ENCODE measurements around the gene ADM.
"Not testable (repeated sequence)": the region's sequence is repeated elsewhere in the genome, so short reads cannot be mapped to it uniquely, and the experiment has no call there.

The ADM gene, protein sequence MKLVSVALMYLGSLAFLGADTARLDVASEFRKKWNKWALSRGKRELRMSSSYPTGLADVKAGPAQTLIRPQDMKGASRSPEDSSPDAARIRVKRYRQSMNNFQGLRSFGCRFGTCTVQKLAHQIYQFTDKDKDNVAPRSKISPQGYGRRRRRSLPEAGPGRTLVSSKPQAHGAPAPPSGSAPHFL

GRCh38 chr11:10304495-10305261, at the start of gene ADM:
TSS of gene ADM (plus strand) at chr11:10305073. CDS start at chr11:10305701, 628 bp downstream.
- in situ Hi-C loops (cut with HindIII; ENCODE audit: low sequenced_read_pairs) = loop anchor here (5.0 to 10.0 kb wide), 2 partner anchors 82 to 550 kb away; no protein-coding TSS in a partner anchor

- in situ Hi-C loops (cut with HindIII; ENCODE audit: low sequenced_read_pairs) = no loop called here
These were observed 49.3 kb upstream of the ADM start for GRCh38 chr11:10255388-10256125.

DNA sequence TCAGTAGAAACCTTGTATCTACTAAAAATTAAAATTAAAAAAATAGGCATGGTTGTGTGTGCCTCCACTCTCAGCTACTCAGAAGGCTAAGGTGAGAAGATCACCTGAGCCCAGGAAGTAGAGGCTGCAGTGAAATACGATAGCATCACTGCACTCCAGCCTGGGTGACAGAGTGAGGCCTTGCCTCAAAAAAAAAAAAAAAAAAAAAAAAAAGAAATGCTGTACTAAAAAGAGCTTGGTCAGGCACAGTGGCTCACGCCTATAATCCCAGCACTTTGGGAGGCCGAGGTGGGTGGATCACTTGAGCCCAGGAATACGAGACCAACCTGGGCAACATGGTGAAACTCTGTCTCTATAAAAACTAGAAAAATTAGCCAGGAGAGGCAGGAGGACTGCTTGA, 47.4 kb upstream of the ADM start:
- in situ Hi-C loops (cut with HindIII; ENCODE audit: low sequenced_read_pairs) = no loop called here

- in situ Hi-C loops (cut with HindIII; ENCODE audit: low sequenced_read_pairs) = no loop called here
These were observed 43.1 kb upstream of the ADM start for GRCh38 chr11:10261821-10262220.

- in situ Hi-C loops (cut with HindIII; ENCODE audit: low sequenced_read_pairs) = no loop called here
These were observed 40.9 kb upstream of the ADM start for GRCh38 chr11:10263929-10264328.

- in situ Hi-C loops (cut with HindIII; ENCODE audit: low sequenced_read_pairs) = not testable (repeated sequence)
These were observed 40.2 kb upstream of the ADM start for GRCh38 chr11:10264716-10265115.

GRCh38 chr11:10265936-10266335, 38.9 kb upstream of the ADM start:
- in situ Hi-C loops (cut with HindIII; ENCODE audit: low sequenced_read_pairs) = no loop called here

DNA sequence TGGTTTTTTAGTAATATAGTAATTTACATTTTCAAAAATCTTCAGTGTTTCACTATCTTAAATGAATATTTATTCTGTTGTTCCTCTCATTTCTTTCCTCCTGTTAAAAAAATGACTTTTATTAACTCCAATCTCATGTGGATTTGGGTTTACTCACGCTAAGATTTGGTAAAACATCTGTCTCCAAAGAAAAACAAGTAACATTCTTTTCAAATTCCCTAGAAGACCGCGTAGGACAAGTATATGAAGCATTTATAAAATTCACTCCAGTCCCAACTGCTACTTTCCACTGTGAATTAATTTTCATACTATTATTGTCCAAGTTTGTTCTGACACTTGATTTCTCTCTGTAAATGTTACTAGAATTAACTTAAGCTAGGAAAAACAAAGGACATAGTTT, 37.1 kb upstream of the ADM start:
- in situ Hi-C loops (cut with HindIII; ENCODE audit: low sequenced_read_pairs) = no loop called here

DNA sequence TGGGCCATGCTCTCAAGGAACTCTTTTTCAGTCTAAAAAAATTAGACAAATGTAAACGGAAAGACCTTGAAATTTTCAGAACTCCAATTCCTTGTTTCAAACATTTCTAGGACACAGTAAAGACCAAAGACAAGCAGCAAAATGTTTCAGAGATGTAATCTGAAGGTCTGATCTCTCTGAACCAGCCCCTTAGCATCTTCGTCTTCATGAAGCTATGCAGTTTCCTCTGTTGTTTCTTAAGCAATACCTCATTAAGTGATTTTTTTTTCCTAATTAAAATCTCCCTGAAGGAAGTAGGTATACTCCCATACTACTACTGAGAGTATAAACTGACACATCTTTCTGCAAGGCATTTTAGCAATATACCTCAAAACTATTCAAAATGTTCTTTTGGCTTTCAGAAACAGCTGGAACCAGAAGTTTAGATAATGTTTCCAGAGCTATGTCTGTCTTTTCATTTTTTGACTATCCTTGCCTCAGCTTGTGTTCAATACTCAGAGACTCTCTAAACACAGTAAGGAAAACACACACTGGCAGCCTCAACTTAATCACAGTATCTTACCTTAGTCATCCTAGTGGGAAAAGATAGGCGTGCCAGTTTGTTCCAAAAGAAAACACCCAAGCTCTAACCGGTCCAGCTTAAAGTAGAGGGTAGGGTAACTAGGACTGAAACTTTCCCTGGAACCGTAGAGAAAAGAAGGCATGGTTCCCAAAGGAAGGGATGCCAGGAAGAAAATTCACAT, 36.0 kb upstream of the ADM start:
- in situ Hi-C loops (cut with HindIII; ENCODE audit: low sequenced_read_pairs) = no loop called here

GRCh38 chr11:10272132-10272531, 32.7 kb upstream of the ADM start:
- in situ Hi-C loops (cut with HindIII; ENCODE audit: low sequenced_read_pairs) = no loop called here

- in situ Hi-C loops (cut with HindIII; ENCODE audit: low sequenced_read_pairs) = no loop called here
These were observed 31.1 kb upstream of the ADM start for GRCh38 chr11:10273738-10274137.

- in situ Hi-C loops (cut with HindIII; ENCODE audit: low sequenced_read_pairs) = no loop called here
These were observed 30.1 kb upstream of the ADM start for GRCh38 chr11:10274726-10275125.

DNA sequence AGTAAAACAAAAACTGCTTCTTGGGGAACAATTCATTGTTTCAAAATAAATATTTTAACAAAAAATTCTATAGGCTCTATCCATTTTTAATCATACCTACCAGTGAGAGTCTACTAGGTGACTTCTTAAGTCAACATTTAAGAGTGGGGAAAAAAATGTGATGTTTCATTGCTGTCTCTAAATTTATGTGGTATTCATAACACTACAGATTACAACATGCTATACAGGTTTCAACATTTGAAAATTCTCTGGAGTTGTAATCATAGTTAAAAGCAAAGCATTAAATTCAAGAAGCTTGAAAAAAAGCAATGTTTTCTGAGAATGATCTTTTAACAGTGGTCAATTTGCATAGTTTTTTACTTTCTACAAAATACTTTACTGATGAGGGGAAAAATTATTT, 29.2 kb upstream of the ADM start:
- in situ Hi-C loops (cut with HindIII; ENCODE audit: low sequenced_read_pairs) = no loop called here

DNA sequence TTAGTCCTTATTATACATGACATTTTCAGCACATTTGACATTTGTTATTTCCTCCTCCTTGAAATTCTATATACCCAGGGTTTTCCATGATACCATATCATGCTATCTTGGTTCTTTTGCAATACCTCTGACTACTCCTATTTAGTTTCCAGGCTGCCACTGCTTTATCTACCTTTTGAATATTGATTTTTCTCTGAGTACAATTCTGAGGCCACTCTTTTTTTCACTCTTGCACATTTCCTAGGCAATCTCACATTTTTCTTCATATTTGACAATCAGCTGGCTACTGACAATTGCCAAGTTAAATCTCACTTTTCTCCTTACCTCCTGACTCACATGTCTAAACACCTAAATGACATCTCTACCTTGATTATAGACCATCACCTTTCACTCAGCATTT, 22.8 kb upstream of the ADM start:
- in situ Hi-C loops (cut with HindIII; ENCODE audit: low sequenced_read_pairs) = no loop called here

DNA sequence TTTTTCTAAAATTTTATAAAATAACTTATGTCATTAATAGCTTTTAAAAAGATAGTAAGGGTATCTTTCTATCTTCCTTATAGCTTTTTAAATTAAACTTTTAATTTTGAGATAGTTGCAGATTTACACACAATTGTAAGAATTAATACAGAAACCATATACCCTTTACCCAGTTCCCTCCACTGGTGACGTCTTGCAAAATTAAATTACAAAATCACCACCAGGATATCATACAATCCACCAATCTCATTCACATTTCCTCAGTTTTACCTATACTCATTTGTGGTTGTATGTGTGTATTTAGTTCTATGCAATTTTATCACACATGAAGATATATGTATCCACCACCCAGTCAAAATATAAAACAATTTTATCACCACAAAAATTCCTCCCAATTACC, 20.9 kb upstream of the ADM start:
- in situ Hi-C loops (cut with HindIII; ENCODE audit: low sequenced_read_pairs) = no loop called here

DNA sequence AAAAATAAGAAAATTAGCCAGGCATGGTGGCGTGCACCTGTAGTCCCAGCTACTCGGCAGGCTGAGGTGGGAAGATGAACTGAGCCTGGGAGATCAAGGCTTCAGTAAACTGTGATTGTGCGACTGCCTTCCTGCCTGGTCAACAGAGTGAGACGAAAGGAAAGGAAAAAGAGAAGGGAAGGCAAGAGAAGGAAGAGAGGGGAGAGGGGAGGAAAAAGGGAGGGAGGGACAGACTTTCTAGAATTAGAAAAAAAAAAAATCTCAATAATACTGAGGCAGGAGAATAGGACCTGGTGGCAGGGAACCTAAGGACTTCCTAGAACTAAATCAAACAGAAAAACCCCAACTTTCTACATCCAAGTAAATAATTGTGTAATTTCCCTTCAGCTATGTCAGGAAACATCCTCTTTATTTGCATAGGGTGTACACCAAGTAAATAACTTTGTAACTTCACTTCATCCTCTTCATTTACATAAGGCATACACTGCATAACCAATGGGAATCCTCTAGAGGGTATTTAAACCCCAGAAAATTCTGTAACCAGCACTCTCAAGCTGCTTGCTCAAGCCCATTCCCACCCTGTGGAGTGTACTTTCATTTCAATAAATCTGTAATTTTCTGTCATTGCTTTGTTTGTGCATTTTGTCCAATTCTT, 19.6 kb upstream of the ADM start:
- in situ Hi-C loops (cut with HindIII; ENCODE audit: low sequenced_read_pairs) = no loop called here

GRCh38 chr11:10287140-10287539, 17.7 kb upstream of the ADM start:
- in situ Hi-C loops (cut with HindIII; ENCODE audit: low sequenced_read_pairs) = no loop called here

DNA sequence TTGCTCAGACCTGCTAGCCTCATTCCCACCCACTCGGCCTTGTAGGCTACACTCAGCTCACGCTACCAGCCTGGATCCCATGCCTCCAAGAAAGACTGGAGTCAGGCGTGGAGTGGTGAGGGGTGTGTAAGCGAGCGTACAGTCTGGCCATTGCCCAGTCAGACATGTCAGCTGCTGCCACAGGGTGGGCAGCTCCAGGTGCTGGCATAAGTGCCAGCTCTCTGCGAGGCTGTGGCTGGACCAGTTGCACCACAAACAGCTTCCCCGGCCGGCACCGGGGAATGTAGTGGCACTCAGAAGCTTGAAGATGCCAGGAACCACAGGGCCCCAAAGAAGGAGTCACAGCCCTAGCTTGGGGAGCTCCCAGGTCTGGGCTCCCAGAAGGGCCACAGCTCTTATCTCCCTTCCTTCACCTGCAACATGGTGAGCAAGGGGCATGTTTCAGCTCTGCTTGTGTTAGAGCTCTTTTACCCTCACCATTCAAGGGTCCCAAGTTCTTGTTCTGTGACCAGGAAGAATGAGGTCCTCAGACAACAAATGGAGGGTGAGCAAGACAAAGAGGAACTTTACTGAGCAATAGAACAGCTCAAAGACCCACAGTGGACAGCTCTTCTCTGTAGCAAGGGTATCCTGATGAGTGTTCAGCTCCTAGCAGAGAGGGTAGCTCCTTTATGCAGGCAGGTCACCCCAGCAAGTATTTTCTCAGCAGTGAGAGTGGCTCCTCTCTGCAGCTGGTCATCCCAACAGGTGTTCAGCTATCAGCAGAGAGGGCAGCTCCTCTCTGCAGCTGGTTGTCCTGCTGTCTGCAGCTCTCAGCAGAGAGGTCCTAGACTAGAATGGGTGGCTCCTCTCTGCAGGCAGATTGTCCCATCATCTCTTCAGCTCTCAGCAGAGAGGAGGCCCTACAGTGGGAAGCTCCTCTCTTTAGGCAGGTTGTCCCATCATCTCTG, 16.8 kb upstream of the ADM start:
- in situ Hi-C loops (cut with HindIII; ENCODE audit: low sequenced_read_pairs) = no loop called here

DNA sequence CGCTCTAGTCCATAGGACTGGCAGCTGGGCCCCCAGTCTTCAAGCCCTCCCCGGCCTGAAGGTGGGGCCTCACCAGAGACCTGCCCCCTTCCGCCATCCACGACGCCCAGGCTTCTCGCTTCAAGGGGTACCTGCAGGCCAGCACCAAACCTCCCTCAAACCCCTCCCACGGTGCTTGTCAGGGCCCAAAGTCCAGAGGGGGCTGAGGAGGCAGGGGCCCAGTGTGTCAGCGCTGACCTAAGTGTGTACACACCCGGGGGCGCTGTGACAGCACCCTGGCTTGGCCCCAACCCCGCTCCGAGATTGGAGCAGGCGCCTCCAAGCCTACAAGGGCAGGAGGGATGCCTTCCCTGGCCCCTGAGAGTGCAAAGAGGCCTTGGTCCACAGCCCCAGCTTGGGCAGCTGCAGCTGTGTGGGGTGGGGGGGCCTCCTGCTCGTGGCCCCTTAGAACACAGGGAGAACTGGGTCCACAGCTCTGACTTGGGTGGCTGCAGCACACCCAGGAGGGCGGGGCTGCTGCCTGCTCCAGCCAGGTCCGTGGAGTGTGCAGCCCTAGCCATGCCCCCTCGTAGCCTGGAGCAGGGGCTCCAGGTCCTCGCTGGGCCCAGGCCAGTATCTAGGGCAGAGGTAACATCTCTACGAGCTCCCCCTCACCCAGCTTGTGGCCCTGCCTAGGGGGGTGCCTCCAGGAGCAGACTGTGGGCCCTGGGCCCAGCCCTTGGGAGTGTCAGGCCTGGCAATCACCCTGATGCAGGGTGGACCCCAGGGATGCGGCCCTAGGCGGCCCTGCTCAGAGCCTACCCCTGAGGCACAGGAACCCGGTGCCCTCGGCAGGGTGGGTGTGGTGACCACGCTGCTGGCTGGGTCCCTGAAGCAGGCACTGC, 15.8 kb upstream of the ADM start:
- in situ Hi-C loops (cut with HindIII; ENCODE audit: low sequenced_read_pairs) = no loop called here

All from DLD1 (cell line).